ENCODE results near the gene CTF1.

Gene CTF1

DNA sequence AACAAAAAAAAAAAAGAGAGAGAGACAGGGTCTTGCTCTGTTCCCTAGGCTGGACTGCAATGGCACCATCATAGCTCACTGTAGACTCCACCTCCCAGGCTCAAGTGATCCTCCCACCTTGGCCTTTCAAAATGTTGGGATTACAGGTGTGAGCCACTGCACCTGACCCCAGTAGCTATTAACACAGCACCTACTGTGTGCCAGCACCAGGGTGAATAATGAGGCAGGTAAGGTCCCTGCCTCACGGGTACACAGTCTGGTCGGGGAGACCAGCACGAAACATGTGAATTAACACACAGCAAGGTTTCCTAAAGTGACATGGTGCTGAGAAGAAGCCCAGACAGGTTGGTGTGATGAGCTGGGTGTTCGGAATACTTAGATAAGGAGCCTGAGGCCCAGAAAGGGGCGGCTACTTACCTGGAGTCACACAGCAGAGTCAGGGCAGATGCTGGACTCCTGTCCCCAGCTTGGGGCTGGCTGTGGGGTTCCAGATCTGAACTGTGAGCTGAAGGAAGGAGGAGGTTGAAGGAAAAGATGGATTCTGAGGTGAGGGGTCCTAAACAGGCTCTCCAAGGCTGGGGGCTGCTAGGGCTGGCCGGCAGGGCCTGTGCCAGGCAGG, 16.5 kb downstream of the CTF1 start:
- TF ChIP-seq, protein P1, sequence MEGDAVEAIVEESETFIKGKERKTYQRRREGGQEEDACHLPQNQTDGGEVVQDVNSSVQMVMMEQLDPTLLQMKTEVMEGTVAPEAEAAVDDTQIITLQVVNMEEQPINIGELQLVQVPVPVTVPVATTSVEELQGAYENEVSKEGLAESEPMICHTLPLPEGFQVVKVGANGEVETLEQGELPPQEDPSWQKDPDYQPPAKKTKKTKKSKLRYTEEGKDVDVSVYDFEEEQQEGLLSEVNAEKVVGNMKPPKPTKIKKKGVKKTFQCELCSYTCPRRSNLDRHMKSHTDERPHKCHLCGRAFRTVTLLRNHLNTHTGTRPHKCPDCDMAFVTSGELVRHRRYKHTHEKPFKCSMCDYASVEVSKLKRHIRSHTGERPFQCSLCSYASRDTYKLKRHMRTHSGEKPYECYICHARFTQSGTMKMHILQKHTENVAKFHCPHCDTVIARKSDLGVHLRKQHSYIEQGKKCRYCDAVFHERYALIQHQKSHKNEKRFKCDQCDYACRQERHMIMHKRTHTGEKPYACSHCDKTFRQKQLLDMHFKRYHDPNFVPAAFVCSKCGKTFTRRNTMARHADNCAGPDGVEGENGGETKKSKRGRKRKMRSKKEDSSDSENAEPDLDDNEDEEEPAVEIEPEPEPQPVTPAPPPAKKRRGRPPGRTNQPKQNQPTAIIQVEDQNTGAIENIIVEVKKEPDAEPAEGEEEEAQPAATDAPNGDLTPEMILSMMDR (IDR thresholded peaks at IDR 0.05; ENCODE audit: low read depth, low read length, missing control alignments), result no peak
- DNase-seq (ENCODE audit: extremely low read depth, low read depth), result no peak
- H3K4me3 ChIP-seq (replicated peaks; ENCODE audit: low read depth, low read length), result no peak overlapping the region

DNA sequence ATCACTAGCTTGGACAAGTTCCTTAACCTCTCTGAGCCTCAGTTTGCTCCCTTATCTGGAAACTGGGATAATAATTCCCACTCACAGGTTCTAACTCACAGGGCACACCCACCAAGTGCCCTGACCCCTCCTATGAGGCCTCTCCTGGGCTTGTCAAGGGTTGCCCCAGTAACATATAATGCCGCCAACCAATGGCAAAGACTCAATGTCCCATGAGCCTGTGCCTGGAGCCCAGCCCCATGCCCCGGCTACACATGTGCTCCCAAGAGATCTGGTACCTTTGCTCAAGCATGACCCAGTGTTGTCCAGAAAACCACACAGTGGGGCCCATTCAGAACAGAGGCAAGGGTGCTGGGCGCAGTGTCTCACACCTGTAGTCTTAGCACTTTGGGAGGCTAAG, 18.4 kb downstream of the CTF1 start:
- DNase-seq (ENCODE audit: extremely low read depth, low read depth), result no peak
- TF ChIP-seq, protein P1 (IDR thresholded peaks at IDR 0.05; ENCODE audit: low read depth, low read length, missing control alignments), result no peak
- H3K4me3 ChIP-seq (replicated peaks; ENCODE audit: low read depth, low read length), result no peak overlapping the region

DNA sequence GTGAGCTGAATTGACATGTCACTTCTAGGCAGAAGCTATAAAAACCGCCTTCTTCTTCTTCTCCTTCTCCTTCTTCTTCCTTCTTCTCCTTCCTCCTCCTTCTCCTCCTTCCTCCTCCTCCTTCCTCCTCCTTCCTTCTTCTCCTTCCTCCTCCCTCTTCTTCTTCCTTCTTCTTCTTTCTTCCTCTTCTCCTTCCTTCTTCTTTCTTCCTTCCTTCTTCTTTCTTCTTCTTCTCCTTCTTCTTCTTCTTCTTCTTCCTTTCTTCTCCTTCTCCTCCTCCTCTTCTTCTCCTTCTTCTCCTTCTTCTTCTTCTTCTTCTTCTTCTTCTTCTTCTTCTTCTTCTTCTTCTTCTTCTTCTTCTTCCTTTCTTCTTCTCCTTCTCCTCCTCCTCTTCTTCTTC, 22.2 kb downstream of the CTF1 start:
- TF ChIP-seq, protein P1 (IDR thresholded peaks at IDR 0.05; ENCODE audit: low read depth, low read length, missing control alignments), result no peak
- no peak for DNase-seq (ENCODE audit: extremely low read depth, low read depth)
- no peak overlapping the region for H3K4me3 ChIP-seq (replicated peaks; ENCODE audit: low read depth, low read length)

DNA sequence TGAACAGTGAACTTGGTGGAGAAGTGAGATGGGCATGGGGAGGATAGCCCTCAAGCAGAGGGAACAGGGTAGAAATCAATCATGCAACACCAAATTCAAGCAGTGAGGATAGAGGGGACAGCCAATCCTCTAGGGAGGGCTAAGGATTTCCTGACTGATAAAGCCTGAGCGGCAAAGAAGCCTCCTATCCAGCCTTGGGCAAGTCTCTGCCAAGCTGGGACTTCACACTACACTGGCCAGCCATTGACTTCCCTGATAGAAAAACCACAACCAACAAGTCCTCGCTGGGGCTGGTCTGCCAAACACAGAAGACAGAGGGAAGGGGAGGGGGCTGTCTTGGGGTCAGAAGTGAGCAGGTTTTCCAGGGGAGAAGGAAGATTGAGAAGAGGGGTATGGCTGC, 24.5 kb downstream of the CTF1 start:
- no peak for DNase-seq (ENCODE audit: extremely low read depth, low read depth)
- TF ChIP-seq, protein P1 (IDR thresholded peaks at IDR 0.05; ENCODE audit: low read depth, low read length, missing control alignments), result no peak
- H3K4me3 ChIP-seq (replicated peaks; ENCODE audit: low read depth, low read length), result no peak overlapping the region

DNA sequence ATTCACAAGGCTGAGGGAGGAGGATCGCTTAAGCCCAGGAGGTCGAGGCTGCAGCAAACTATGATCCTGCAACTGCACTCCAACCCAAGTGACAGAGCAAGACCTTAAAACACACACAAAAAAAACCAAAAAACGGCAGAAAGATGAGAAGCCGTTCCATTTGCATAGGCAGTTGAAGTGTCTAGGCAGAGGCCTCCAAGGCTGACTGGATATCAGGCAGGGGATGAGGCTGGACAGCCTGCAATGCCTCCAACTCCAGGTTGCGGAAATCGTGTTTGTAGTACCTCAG, 25.0 kb downstream of the CTF1 start:
- TF ChIP-seq, protein P1 (IDR thresholded peaks at IDR 0.05; ENCODE audit: low read depth, low read length, missing control alignments), result no peak
- no peak for DNase-seq (ENCODE audit: extremely low read depth, low read depth)
- peak overlapping the region; percentile 76 for H3K4me3 ChIP-seq (replicated peaks; ENCODE audit: low read depth, low read length)

DNA sequence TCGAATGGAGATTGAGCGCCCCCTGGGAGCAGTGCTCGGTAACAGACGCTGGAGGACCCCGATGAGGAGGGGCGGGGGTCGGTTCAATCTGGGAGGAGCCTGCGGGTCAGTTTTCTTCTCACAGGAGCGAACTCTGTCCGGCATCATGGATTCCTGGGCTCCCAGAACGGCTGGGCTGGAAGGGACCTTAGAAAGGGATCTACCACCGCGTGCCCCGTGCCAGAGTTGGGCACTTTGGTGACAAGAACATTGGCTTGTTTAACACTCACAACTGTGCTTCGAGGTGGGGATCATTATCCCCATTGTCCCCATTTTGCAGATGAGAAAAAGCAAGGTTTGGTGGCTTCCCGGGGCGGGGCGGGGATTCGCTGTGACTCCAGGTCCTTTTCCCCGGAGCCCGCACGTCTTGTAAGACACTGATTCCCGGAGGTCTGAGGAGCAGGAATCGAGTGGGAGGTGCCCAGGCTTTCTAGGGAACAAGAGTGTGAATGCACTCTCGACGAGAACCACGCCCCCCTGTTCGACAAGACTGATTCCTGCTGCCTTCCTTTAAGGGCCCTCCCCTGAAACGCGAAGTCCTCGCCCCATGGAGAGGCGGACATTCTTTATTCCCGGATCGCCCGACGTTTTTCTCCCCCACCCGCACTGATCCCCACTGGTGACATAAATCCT, 25.5 kb downstream of the CTF1 start:
- TF ChIP-seq, protein P1 (IDR thresholded peaks at IDR 0.05; ENCODE audit: low read depth, low read length, missing control alignments), result peak; percentile 85
- peak overlapping the region; percentile 76 for H3K4me3 ChIP-seq (replicated peaks; ENCODE audit: low read depth, low read length)
- peak; percentile 73 for DNase-seq (ENCODE audit: extremely low read depth, low read depth)
